Measurements from ENCODE around the gene TAF1L.
A peak's percentile ranks its signal among the peaks of the same experiment; 100 is the strongest.
"Not testable (repeated sequence)": the region's sequence is repeated elsewhere in the genome, so short reads cannot be mapped to it uniquely, and the experiment has no call there.

The TAF1L gene, protein sequence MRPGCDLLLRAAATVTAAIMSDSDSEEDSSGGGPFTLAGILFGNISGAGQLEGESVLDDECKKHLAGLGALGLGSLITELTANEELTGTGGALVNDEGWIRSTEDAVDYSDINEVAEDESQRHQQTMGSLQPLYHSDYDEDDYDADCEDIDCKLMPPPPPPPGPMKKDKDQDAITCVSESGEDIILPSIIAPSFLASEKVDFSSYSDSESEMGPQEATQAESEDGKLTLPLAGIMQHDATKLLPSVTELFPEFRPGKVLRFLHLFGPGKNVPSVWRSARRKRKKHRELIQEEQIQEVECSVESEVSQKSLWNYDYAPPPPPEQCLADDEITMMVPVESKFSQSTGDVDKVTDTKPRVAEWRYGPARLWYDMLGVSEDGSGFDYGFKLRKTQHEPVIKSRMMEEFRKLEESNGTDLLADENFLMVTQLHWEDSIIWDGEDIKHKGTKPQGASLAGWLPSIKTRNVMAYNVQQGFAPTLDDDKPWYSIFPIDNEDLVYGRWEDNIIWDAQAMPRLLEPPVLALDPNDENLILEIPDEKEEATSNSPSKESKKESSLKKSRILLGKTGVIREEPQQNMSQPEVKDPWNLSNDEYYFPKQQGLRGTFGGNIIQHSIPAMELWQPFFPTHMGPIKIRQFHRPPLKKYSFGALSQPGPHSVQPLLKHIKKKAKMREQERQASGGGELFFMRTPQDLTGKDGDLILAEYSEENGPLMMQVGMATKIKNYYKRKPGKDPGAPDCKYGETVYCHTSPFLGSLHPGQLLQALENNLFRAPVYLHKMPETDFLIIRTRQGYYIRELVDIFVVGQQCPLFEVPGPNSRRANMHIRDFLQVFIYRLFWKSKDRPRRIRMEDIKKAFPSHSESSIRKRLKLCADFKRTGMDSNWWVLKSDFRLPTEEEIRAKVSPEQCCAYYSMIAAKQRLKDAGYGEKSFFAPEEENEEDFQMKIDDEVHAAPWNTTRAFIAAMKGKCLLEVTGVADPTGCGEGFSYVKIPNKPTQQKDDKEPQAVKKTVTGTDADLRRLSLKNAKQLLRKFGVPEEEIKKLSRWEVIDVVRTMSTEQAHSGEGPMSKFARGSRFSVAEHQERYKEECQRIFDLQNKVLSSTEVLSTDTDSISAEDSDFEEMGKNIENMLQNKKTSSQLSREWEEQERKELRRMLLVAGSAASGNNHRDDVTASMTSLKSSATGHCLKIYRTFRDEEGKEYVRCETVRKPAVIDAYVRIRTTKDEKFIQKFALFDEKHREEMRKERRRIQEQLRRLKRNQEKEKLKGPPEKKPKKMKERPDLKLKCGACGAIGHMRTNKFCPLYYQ (N-terminal part only)

DNA sequence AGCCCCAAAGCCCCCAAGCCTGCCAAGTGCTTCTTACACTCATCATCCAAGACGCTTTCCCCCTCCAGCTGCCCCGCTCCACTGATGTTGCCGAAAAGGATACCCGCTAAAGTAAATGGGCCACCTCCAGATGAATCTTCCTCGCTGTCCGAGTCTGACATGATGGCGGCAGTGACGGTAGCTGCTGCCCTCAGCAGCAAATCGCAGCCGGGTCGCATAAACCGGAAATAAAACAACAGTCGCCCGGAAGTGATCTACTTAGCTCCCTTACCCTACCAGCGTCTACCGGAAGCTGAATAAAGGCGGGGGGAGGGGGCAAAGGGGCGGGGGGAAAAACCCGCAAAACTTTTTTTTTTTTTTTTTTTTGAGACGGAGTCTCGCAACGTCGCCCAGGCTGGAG, at the start of gene TAF1L:
Gene TAF1L, minus strand, starts transcription at position 308 of the 400 bp plus-strand sequence. Its CDS starts 90 bp downstream, at position 218.
- Histone ChIP-seq H3K4me3 (ENCODE audit: low read length) (no peak within 1 kb of the TSS), H3K4me1 (ENCODE audit: control insufficient read depth, insufficient read depth, low read length) (no peaks in the 10 kb centered on the region), H3K9ac (ENCODE audit: low read length) (no peak within 1 kb of the TSS), H3K27me3 (replicated peaks; ENCODE audit: control insufficient read depth, insufficient read depth, low read length) (no peaks in the 10 kb centered on the region), H3K9me3 (ENCODE audit: control insufficient read depth, low read length) (no peaks in the 10 kb centered on the region), H3K36me3 (ENCODE audit: control insufficient read depth, insufficient read depth, low read length, severe bottlenecking) (no peaks in the 10 kb centered on the region)
- DNase-seq (ENCODE audit: low read depth) = no peak

GRCh38 chr9:32681751-32682150, 46.3 kb upstream of the TAF1L start:
- Histone ChIP-seq H3K36me3 (ENCODE audit: control insufficient read depth, insufficient read depth, low read length, severe bottlenecking) (no peaks in the 10 kb centered on the region), H3K9me3 (ENCODE audit: control insufficient read depth, low read length) (peaks cover 15% of the 10 kb centered on the region)

DNA sequence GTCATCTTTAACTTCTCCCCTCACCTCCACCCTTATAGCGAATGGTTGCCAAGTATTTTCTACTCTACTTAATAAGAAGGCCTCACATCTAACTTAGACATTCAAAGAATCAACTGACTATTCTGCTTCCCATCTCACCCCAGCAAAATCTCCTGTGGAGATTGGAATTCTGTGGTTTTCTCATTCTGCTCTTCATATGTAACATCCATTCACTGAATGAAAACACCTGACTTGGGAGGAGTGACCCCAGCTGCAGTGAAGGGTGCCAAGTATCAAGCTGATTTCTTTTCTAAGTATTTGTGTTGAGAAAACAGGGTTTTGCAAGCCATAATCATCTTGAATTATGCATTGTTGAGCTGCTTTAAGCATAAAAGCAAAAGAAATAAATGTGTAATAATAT, 42.5 kb upstream of the TAF1L start:
- H3K9ac ChIP-seq (ENCODE audit: low read length) = no peak overlapping the region
- H3K4me3 ChIP-seq (ENCODE audit: low read length) = no peak overlapping the region
- no peak for DNase-seq (ENCODE audit: low read depth)
- H3K4me1 ChIP-seq (ENCODE audit: control insufficient read depth, insufficient read depth, low read length) = no peaks in the 10 kb centered on the region
- peaks cover 19% of the 10 kb centered on the region for H3K9me3 ChIP-seq (ENCODE audit: control insufficient read depth, low read length)
- no peaks in the 10 kb centered on the region for H3K27me3 ChIP-seq (replicated peaks; ENCODE audit: control insufficient read depth, insufficient read depth, low read length)
- H3K36me3 ChIP-seq (ENCODE audit: control insufficient read depth, insufficient read depth, low read length, severe bottlenecking) = no peaks in the 10 kb centered on the region

More at GRCh38 chr9:32681751-32682150, 46.3 kb upstream of the TAF1L start:
- DNase-seq (ENCODE audit: low read depth) = no peak
- no peak overlapping the region for H3K4me3 ChIP-seq (ENCODE audit: low read length)
- H3K27me3 ChIP-seq (replicated peaks; ENCODE audit: control insufficient read depth, insufficient read depth, low read length) = no peaks in the 10 kb centered on the region
- H3K4me1 ChIP-seq (ENCODE audit: control insufficient read depth, insufficient read depth, low read length) = no peaks in the 10 kb centered on the region
- no peak overlapping the region for H3K9ac ChIP-seq (ENCODE audit: low read length)

- Histone ChIP-seq H3K27me3 (replicated peaks; ENCODE audit: control insufficient read depth, insufficient read depth, low read length) (no peaks in the 10 kb centered on the region), H3K9ac (ENCODE audit: low read length) (no peak overlapping the region), H3K4me1 (ENCODE audit: control insufficient read depth, insufficient read depth, low read length) (no peaks in the 10 kb centered on the region), H3K9me3 (ENCODE audit: control insufficient read depth, low read length) (peaks cover 5% of the 10 kb centered on the region), H3K36me3 (ENCODE audit: control insufficient read depth, insufficient read depth, low read length, severe bottlenecking) (no peaks in the 10 kb centered on the region), H3K4me3 (ENCODE audit: low read length) (no peak overlapping the region)
- DNase-seq (ENCODE audit: low read depth) = peak; percentile 30
Observed at GRCh38 chr9:32672469-32672868, 37.0 kb upstream of the TAF1L start.

GRCh38 chr9:32671333-32671732, 35.9 kb upstream of the TAF1L start:
- H3K9ac ChIP-seq (ENCODE audit: low read length) = no peak overlapping the region
- no peak overlapping the region for H3K4me3 ChIP-seq (ENCODE audit: low read length)
- H3K36me3 ChIP-seq (ENCODE audit: control insufficient read depth, insufficient read depth, low read length, severe bottlenecking) = no peaks in the 10 kb centered on the region
- H3K27me3 ChIP-seq (replicated peaks; ENCODE audit: control insufficient read depth, insufficient read depth, low read length) = no peaks in the 10 kb centered on the region
- DNase-seq (ENCODE audit: low read depth) = no peak
- no peaks in the 10 kb centered on the region for H3K4me1 ChIP-seq (ENCODE audit: control insufficient read depth, insufficient read depth, low read length)
- peaks cover 5% of the 10 kb centered on the region for H3K9me3 ChIP-seq (ENCODE audit: control insufficient read depth, low read length)

DNA sequence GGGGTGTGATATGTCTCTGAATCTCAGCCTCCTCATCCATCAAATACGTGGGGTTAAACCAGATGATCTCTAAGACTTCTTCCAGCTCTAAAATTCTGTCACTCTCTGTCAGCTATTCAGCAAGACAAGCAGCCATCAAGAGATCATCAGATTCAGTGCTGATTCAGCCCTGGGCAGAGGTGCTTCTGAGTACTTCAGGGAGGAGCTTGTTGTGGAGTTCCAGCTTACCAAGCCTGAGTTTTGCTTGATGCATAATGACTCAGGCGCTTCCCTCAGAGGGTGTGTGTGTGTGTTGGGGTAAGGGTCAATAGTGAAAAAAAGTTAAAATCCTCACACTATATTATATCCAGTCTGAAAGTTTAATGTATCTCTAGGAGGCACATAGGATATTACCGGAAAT, 29.6 kb upstream of the TAF1L start:
- H3K4me3 ChIP-seq (ENCODE audit: low read length) = no peak overlapping the region
- no peaks in the 10 kb centered on the region for H3K9me3 ChIP-seq (ENCODE audit: control insufficient read depth, low read length)
- no peaks in the 10 kb centered on the region for H3K4me1 ChIP-seq (ENCODE audit: control insufficient read depth, insufficient read depth, low read length)
- no peak for DNase-seq (ENCODE audit: low read depth)
- no peaks in the 10 kb centered on the region for H3K36me3 ChIP-seq (ENCODE audit: control insufficient read depth, insufficient read depth, low read length, severe bottlenecking)
- no peak overlapping the region for H3K9ac ChIP-seq (ENCODE audit: low read length)
- H3K27me3 ChIP-seq (replicated peaks; ENCODE audit: control insufficient read depth, insufficient read depth, low read length) = no peaks in the 10 kb centered on the region

DNA sequence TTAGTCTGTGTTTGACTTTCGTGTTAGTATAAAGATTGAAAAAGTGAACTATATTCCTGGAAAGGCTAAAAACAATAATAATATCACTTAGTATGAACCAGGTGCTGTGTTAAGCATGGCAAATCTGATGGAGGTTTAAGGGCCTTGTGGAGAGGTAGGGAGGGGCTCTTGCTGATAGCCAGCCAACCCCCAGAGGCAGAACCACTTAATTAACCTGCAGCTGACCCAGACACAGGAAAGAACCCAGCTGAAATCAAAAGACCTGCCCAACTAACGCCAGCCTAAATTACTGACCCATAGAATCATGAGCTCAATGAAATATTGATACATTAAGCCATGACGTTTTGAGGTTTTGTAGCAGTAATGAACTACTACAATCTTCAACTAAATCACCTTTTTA, 28.3 kb upstream of the TAF1L start:
- Histone ChIP-seq H3K9me3 (ENCODE audit: control insufficient read depth, low read length) (no peaks in the 10 kb centered on the region), H3K4me1 (ENCODE audit: control insufficient read depth, insufficient read depth, low read length) (no peaks in the 10 kb centered on the region), H3K27me3 (replicated peaks; ENCODE audit: control insufficient read depth, insufficient read depth, low read length) (no peaks in the 10 kb centered on the region), H3K4me3 (ENCODE audit: low read length) (no peak overlapping the region), H3K36me3 (ENCODE audit: control insufficient read depth, insufficient read depth, low read length, severe bottlenecking) (no peaks in the 10 kb centered on the region), H3K9ac (ENCODE audit: low read length) (no peak overlapping the region)
- no peak for DNase-seq (ENCODE audit: low read depth)

DNA sequence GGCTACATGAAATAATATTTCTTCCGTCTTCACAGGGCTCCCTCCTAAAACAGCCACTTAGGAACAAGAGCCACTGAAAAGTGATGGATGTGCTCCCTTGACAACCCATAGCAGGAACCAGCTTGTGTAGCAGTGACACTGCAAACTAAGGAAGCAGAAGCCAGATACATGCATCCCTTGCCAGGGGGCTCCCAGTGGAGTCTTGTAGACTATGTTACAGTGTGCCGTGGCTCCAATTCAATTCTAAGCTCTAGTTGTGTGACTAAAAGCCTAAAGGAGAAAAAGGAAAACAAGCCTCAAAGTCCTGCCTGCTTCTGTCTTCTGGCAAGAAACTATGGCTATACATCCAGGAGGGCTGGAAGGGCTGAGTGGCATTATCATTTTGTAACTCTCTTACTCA, 12.2 kb upstream of the TAF1L start:
- Histone ChIP-seq H3K9me3 (ENCODE audit: control insufficient read depth, low read length) (peaks cover 6% of the 10 kb centered on the region), H3K9ac (ENCODE audit: low read length) (no peak overlapping the region), H3K36me3 (ENCODE audit: control insufficient read depth, insufficient read depth, low read length, severe bottlenecking) (no peaks in the 10 kb centered on the region), H3K4me1 (ENCODE audit: control insufficient read depth, insufficient read depth, low read length) (no peaks in the 10 kb centered on the region), H3K27me3 (replicated peaks; ENCODE audit: control insufficient read depth, insufficient read depth, low read length) (no peaks in the 10 kb centered on the region), H3K4me3 (ENCODE audit: low read length) (no peak overlapping the region)
- no peak for DNase-seq (ENCODE audit: low read depth)

GRCh38 chr9:32644698-32645097, 9.2 kb upstream of the TAF1L start:
- H3K4me1 ChIP-seq (ENCODE audit: control insufficient read depth, insufficient read depth, low read length) = no peaks in the 10 kb centered on the region
- H3K27me3 ChIP-seq (replicated peaks; ENCODE audit: control insufficient read depth, insufficient read depth, low read length) = no peaks in the 10 kb centered on the region
- peak; percentile 73 for DNase-seq (ENCODE audit: low read depth)
- H3K9ac ChIP-seq (ENCODE audit: low read length) = no peak overlapping the region
- no peaks in the 10 kb centered on the region for H3K9me3 ChIP-seq (ENCODE audit: control insufficient read depth, low read length)
- H3K36me3 ChIP-seq (ENCODE audit: control insufficient read depth, insufficient read depth, low read length, severe bottlenecking) = no peaks in the 10 kb centered on the region
- no peak overlapping the region for H3K4me3 ChIP-seq (ENCODE audit: low read length)

GRCh38 chr9:32633151-32633550, 2.3 kb downstream of the TAF1L start:
- not testable (repeated sequence) for H3K9ac ChIP-seq (ENCODE audit: low read length); H3K4me3 ChIP-seq (ENCODE audit: low read length); H3K9me3 ChIP-seq (ENCODE audit: control insufficient read depth, low read length); DNase-seq (ENCODE audit: low read depth); H3K4me1 ChIP-seq (ENCODE audit: control insufficient read depth, insufficient read depth, low read length); H3K27me3 ChIP-seq (replicated peaks; ENCODE audit: control insufficient read depth, insufficient read depth, low read length); H3K36me3 ChIP-seq (ENCODE audit: control insufficient read depth, insufficient read depth, low read length, severe bottlenecking)

DNA sequence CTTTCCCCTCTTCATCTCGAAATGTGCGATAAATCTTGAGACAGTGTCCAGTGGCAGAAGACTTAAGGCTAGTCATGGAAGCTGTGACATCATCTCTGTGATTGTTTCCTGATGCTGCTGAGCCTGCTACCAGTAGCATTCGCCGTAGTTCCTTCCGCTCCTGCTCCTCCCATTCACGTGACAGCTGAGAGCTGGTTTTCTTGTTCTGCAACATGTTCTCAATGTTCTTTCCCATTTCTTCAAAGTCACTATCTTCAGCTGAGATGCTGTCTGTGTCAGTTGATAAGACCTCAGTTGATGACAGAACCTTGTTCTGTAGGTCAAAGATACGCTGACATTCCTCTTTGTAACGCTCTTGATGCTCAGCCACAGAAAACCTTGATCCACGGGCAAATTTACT, 3.5 kb downstream of the TAF1L start:
- H3K27me3 ChIP-seq (replicated peaks; ENCODE audit: control insufficient read depth, insufficient read depth, low read length) = peaks cover 8% of the 10 kb centered on the region
- H3K36me3 ChIP-seq (ENCODE audit: control insufficient read depth, insufficient read depth, low read length, severe bottlenecking) = no peaks in the 10 kb centered on the region
- H3K9ac ChIP-seq (ENCODE audit: low read length) = no peak overlapping the region
- no peak overlapping the region for H3K4me3 ChIP-seq (ENCODE audit: low read length)
- H3K9me3 ChIP-seq (ENCODE audit: control insufficient read depth, low read length) = peaks cover 4% of the 10 kb centered on the region
- no peak for DNase-seq (ENCODE audit: low read depth)
- H3K4me1 ChIP-seq (ENCODE audit: control insufficient read depth, insufficient read depth, low read length) = no peaks in the 10 kb centered on the region

Data from adipocyte (in vitro differentiated cells).